Gastroesophageal sphincter (tissue), 3 donors: ENCODE data around the gene PHF5A.

Experiments
- CTCF ChIP-seq, 4 experiments: fragments of 200-600 bp in 2 of 4; fragments of 450-650 bp in 2 of 4; sonication (generic) in 1 of 4; IDR thresholded peaks; one replicate each; pipeline ENCODE4 v1.5.1; 2017 to 2019; ENCODE audit warnings: antibody characterized with exemption in 4 of 4, mild to moderate bottlenecking in 2 of 4, moderate library complexity in 2 of 4
- EP300 ChIP-seq: sonication (generic); formaldehyde crosslinking; IDR thresholded peaks from one replicate; pipeline ENCODE4 v1.6.1; 2017; ENCODE audit warnings: antibody characterized with exemption, mild to moderate bottlenecking

GRCh38 chr22:41507330-41508063 lies 39.0 kb upstream of the PHF5A start:
- no peak for TF ChIP-seq CTCF (IDR thresholded peaks at IDR 0.05)
- TF ChIP-seq EP300: no peak
